Renal cortex interstitium (tissue), 11 donors: ENCODE measurements around the gene STK11IP. TPM values are rescaled to one million over a fixed set of nuclear protein-coding genes. Genes with fewer than 3 reads are reported as not detected.

ENCODE experiments used
- DNase-seq, 11 donors: peaks; one replicate each; pipeline ENCODE4 v3.0.0-alpha.2; 2013; ENCODE audit warnings: low read depth in 9 of 11, low spot score in 4 of 11; ENCODE audit errors: extremely low read depth in 1 of 11
- polyA plus RNA-seq, 3 donors: library from polyadenylated mRNA; unstranded; fragments of 120-200 nt; gene quantifications; one replicate each; pipeline ENCODE4 v1.2.1, GENCODE V29; 2013; ENCODE audit not compliant: insufficient read length in 3 of 3

STK11IP gene
- polyA plus RNA-seq, 3 donors, result 24.0 to 33.9 (median 26.7) TPM

GRCh38 chr2:219661955-219662395, 64.3 kb downstream of the STK11IP start:
- no peak for DNase-seq

DNA sequence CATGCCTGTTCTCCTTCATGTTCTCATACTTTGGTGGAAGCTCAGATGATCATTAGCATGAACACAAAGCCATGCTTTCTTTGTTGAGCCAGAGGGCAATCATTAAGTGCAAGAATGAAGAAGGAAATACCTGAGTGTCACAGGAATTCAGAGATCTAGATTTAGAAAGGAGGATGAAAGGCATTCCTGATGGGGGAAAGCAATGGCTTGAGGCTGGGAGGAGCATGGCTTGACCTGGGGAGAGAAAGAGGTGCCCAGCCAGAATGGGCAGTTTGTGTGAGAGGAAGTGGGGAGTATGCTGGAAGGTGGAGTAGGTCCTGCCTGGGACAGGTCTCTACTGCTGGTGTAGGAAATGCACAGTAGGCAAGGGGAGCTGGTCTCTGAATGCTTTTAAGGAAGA, 64.9 kb downstream of the STK11IP start:
- no peak for DNase-seq

- DNase-seq, result no peak
Measured at GRCh38 chr2:219663116-219663762, 65.6 kb downstream of the STK11IP start.

GRCh38 chr2:219664041-219664440, 66.4 kb downstream of the STK11IP start:
- no peak for DNase-seq

DNA sequence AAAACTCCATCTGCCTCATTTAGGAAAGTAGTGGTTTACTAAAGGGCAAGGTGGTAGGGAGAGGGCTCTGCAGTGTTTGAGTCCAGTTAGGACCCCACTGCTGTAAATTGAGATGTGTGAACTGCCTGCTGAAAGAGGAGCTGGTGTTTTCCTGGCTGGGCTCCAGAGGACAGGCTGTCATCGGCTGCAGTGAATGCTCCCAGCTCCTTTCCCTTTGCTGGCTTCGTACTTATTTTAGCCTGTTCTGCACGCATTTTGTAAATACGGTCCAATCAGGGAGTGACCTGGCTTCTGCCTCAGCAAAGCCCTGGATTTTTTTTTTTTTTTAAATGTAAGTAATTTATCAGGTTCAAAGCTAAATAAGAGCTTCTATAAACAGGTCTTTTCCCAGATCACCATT, 67.3 kb downstream of the STK11IP start:
- DNase-seq, result peak in 7 of 11 donors; percentile 51 to 74 (median 63)

DNA sequence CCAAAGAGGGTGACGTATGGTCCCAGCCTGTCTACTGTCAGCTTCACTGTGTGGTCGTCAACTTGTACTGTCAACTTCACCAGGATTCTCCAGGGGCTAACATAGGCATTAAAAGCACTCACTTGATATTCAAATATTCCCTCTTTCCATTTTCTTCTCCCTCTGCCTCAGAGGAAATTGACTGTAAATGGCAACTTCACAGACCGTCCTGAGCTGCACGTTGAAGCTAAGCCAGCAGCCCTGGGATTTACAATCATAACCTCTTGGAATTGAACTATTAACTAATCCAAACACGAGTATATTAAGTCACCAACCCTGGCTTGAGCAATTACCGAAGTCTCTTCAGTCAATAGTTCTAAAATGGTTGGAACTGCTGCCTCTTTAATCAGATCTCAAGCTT, 68.3 kb downstream of the STK11IP start:
- DNase-seq, result no peak

Other genes starting within 250 kb of the STK11IP start
- 10 to 100 TPM; 53.6 to 73.9 (median 65.7) TPM for gene DNPEP, start 209.9 kb upstream of the STK11IP start, polyA plus RNA-seq
- gene DES, start 179.5 kb upstream of the STK11IP start, polyA plus RNA-seq, result 1 to 10 TPM; 6.1 to 7.0 (median 6.5) TPM
- gene SPEG, start 163.0 kb upstream of the STK11IP start, polyA plus RNA-seq, result 10 to 100 TPM in 2 of 3 donors, 1 to 10 TPM in 1; 9.2 to 16.8 (median 12.7) TPM
- 10 to 100 TPM; 33.5 to 36.8 (median 34.1) TPM for gene GMPPA, start 99.0 kb upstream of the STK11IP start, polyA plus RNA-seq
- under 1 TPM; 0.12 to 0.29 (median 0.26) TPM for gene ASIC4, start 83.4 kb upstream of the STK11IP start, polyA plus RNA-seq
- 10 to 100 TPM; 17.6 to 40.6 (median 33.8) TPM for gene CHPF, start 54.0 kb upstream of the STK11IP start, polyA plus RNA-seq
- gene TMEM198, start 53.8 kb upstream of the STK11IP start, polyA plus RNA-seq, result 1 to 10 TPM; 2.2 to 3.7 (median 3.6) TPM
- gene OBSL1, start 26.3 kb upstream of the STK11IP start, polyA plus RNA-seq, result 100 to 1,000 TPM; 111 to 199 (median 149) TPM
- gene INHA, start 25.5 kb upstream of the STK11IP start, polyA plus RNA-seq, result 1 to 10 TPM in 2 of 3 donors, under 1 TPM in 1; 0.73 to 5.1 (median 1.3) TPM
- 10 to 100 TPM in 2 of 3 donors, 1 to 10 TPM in 1; 6.2 to 13.7 (median 10.8) TPM for gene SLC4A3, start 29.8 kb downstream of the STK11IP start, polyA plus RNA-seq